GM19397 (cell line): ENCODE data around the gene FHOD1.

Experiments
- ATAC-seq: cut with Tn5 transposase; IDR thresholded peaks from one replicate; pipeline ENCODE4 v1.9.1; 2021; ENCODE audit warnings: mild to moderate bottlenecking, moderate library complexity; ENCODE audit not compliant: unreplicated experiment

FHOD1 gene

GRCh38 chr16:67210069-67210937 lies 37.0 kb downstream of the FHOD1 start:
- no peak for ATAC-seq

GRCh38 chr16:67209565-67209964 lies 37.7 kb downstream of the FHOD1 start:
- no peak for ATAC-seq

- no peak for ATAC-seq
These were observed 39.0 kb downstream of the FHOD1 start for GRCh38 chr16:67208154-67208896.

GRCh38 chr16:67207249-67208091 lies 39.8 kb downstream of the FHOD1 start:
- no peak for ATAC-seq

GRCh38 chr16:67206838-67207248 lies 40.4 kb downstream of the FHOD1 start:
- ATAC-seq, result no peak

- no peak for ATAC-seq
These were observed 41.0 kb downstream of the FHOD1 start for GRCh38 chr16:67206129-67206837.

- no peak for ATAC-seq
These were observed 43.2 kb downstream of the FHOD1 start for GRCh38 chr16:67204076-67204475.

GRCh38 chr16:67202956-67203493 lies 44.3 kb downstream of the FHOD1 start:
- no peak for ATAC-seq

- ATAC-seq, result no peak
These were observed 44.9 kb downstream of the FHOD1 start for GRCh38 chr16:67202426-67202825.

- no peak for ATAC-seq
These were observed 45.6 kb downstream of the FHOD1 start for GRCh38 chr16:67201411-67202345.

GRCh38 chr16:67200491-67200890 lies 46.8 kb downstream of the FHOD1 start:
- no peak for ATAC-seq

GRCh38 chr16:67199808-67200198 lies 47.5 kb downstream of the FHOD1 start:
- no peak for ATAC-seq

GRCh38 chr16:67199011-67199807 lies 48.1 kb downstream of the FHOD1 start, which contains the start of gene ELMO3:
Gene ELMO3, plus strand, starts transcription at chr16:67199131. Its CDS starts 196 bp downstream, at chr16:67199327.
- ATAC-seq, result no peak

GRCh38 chr16:67198238-67198734 lies 49.0 kb downstream of the FHOD1 start:
- no peak for ATAC-seq

GRCh38 chr16:67197704-67198103 lies 49.6 kb downstream of the FHOD1 start:
- no peak for ATAC-seq

GRCh38 chr16:67196881-67197280 lies 50.4 kb downstream of the FHOD1 start:
- ATAC-seq, result no peak

- no peak for ATAC-seq
These were observed 51.6 kb downstream of the FHOD1 start for GRCh38 chr16:67195676-67196075.

GRCh38 chr16:67194260-67194659 lies 53.0 kb downstream of the FHOD1 start:
- ATAC-seq, result no peak
